GM21529 (cell line): ENCODE measurements around the gene SLC22A6.

Source experiments
- ATAC-seq: cut with Tn5 transposase; IDR thresholded peaks from one replicate; pipeline ENCODE4 v1.9.1; 2021; ENCODE audit not compliant: unreplicated experiment

Gene SLC22A6

DNA sequence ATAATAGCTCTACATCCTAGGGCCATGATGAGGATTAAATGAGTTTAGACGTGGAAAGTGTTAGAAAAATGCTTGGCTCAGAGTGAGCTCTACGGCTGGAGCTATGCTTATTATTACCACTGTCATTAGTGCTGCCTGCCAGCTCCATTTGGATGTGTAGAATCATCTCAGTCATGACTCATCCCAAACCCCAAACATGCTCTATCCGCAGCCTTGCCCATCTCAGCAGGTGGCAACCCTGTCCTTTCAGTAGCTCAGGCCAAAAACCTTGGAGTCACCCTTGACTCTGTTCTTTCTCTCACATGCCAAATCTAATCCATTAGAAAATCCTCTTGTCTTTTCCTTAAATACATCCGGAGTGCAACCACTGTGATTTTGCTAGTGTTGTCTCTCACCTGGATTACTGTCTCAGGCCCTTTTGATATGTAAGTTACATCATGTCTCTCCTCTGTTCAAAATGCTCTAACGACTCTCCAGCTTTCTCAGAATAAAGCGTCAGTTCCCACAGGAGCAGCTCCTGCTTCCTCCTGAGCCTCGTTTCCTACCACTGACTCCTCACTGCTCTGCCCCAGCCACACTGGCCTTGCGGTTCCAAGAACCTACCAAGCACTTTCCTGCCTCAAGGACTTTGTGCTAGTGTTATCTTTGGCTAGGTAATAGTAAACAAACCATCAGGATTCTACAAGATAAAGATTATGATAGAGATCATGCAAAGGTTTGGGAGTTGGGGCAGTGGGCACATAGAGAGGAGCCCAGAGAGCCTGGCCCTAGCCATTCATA is 53.1 kb downstream of the SLC22A6 start:
- no peak for ATAC-seq

DNA sequence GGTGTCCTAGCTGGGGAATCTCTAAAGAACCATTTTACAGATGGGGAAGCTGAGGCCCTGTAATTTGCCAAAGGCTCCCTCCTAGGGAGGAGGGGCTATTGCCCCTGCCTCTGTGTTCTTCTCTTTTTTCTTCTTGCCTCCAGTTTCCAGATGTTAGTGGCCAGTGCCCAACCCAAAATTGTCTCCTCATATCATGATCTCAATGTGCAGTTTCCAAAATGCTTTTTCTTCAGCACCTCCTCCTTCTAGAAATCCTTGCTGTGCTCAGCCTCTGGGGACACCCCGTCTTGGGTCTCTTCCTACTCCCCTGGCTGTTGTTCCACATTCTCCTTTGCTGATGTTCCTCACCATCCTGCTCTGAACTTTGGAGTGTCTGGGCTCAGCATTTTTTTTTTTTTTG is 54.1 kb downstream of the SLC22A6 start:
- ATAC-seq = no peak

DNA sequence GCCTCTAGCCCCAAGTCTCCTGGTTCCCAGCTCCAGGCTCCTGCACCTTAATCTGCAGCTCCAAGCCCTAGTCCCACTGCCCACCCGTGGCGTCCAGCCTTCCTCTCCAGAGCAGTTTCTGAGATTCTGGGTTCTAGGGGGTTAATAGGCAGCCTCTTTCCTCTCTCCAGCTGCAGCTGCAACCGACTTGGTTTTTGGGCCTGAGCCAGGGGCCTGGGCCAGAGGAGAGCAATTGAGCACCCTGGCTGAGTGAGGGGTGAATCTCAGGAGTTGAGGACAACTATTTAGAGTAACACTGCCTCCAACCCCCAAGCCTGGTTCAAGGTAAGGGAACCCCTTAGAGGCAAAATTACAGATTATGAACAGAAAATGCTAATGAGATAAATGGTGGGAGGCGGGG is 54.6 kb downstream of the SLC22A6 start:
- no peak for ATAC-seq

DNA sequence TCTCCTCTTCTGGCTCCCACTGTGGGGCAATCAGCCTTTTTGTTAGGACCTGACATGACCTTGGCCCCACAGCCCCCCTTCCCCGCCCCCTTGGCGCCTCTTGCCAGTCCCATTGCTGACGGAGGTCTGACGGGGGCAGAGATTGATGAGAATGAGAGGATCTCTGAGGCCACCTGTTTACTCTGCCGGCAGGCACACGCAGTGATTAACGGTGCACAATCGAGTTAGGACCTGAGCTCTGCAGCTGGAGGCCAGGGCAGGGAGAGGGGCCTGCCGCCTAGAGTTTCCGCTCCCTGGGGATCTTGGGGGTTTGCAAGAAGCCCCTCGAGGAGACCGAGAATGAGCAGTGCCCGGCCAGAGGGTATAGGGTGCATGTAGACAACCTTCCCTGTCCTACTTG is 56.8 kb downstream of the SLC22A6 start:
- no peak for ATAC-seq

DNA sequence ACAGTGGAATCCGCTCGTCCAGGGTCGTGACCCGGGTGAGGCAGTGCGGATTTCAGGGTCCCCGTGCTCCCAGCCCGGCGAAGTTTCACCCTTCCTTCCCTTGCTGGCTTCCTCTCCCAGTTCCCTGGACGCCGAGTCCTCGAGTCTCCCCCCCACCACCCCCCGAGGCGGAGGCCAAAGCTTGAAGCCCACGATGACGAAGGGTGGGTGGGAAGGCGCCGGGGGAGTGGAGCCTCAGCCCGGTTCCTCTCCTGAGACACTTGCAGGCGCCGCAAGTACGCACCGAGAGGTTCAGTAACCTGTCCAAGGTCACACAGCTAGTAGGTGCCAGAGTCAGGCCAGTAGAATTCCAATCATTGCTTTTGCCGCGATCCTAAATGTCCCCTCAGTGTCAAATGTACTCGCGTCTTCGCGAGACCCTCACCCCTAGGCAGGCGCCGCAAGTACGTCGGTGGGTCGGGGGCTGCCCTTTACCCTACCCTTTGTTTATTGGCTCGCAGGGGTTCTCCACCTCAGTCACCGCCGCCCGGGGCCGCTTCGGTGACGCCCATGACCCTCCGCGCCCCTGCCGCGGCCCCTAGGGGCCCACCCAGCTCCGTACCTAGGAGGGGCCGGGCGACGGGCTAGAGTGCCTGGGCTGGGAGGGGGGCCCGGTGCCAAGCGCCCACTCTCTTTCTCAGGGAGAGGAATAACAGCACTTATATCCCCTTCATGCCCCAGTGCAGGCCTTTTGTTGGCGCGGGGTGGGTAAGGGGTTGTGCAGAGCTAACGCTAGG is 57.9 kb downstream of the SLC22A6 start:
- ATAC-seq = no peak
